GM10266 (cell line): Measurements from ENCODE around the gene G6PC1.

Experiments
- DNase-seq: peaks from one replicate; pipeline ENCODE4 v3.0.0; 2012; ENCODE audit errors: extremely low spot score
- CTCF ChIP-seq: IDR thresholded peaks from 2 replicates; pipeline ENCODE4 v1.5.1; 2012; ENCODE audit warnings: mild to moderate bottlenecking, low read depth; ENCODE audit not compliant: control insufficient read depth, insufficient read depth; ENCODE audit errors: missing control alignments

The G6PC1 gene

GRCh38 chr17:42944211-42944610 is 43.6 kb downstream of the G6PC1 start:
- no peak for TF ChIP-seq CTCF
- no peak for DNase-seq

DNA sequence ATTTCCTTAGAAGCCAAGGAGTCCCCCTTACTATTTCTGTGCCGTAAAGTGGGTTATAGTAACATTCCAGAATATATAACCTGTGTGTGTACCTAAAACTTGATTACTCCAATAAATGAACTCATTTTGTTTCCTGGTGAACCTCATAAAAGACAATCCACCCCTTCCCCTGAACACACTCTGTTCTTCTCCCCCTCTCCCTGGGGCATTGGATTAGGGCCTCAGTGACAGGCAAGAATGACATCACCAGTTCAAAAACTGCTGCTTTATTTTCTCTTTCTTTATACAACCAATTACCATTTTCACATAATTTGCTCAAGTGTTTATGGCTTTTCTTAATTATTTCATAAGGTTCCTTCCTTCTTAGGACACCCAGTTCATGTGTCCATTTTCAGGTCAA is 46.2 kb downstream of the G6PC1 start:
- TF ChIP-seq CTCF = no peak
- DNase-seq = no peak

DNA sequence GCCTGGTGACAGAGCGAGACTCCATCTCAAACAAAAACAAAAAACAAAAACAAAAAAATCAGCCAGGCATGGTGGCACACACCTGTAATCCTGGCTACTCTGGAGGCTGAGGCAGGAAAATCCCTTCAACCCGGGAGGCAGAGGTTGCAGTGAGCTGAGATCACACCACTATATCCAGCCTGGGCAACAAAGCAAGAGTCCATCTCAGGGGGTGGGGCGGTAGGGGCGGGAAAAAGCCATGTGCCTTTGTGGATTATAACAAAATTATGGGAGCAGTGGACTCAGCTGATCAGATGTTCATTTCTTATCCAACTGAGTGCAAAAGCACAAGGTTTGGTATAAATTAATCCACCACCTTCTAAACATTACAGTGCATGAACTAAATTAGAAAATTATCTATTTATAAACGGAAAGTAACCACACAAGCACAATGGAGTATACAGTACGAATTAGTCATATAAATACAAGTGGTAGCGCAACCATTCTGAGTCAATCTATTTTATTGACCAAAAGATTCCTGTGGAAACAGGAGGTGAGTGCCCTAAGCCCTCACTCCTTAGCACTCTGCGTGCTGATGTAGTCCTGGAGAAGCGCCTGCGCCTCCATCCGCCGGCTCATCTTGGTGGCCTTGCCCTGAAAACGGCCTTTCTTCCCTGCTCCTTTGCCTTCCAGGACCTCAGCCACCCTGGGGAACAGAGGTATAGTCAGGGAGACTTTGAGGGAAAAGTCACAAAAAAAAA is 49.6 kb downstream of the G6PC1 start:
- no peak for TF ChIP-seq CTCF
- no peak for DNase-seq
